ENCODE measurements around the gene BHMT2.

Gene BHMT2, protein sequence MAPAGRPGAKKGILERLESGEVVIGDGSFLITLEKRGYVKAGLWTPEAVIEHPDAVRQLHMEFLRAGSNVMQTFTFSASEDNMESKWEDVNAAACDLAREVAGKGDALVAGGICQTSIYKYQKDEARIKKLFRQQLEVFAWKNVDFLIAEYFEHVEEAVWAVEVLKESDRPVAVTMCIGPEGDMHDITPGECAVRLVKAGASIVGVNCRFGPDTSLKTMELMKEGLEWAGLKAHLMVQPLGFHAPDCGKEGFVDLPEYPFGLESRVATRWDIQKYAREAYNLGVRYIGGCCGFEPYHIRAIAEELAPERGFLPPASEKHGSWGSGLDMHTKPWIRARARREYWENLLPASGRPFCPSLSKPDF

GRCh38 chr5:79069488-79070349 is at the start of gene BHMT2, which contains the start of gene DMGDH:
TSS of gene BHMT2 (plus strand) at chr5:79069767. CDS start at chr5:79069783, 16 bp downstream.
TSS of gene DMGDH (minus strand) at chr5:79069674. CDS start at chr5:79069620, 54 bp downstream.
- TF ChIP-seq, protein P1, sequence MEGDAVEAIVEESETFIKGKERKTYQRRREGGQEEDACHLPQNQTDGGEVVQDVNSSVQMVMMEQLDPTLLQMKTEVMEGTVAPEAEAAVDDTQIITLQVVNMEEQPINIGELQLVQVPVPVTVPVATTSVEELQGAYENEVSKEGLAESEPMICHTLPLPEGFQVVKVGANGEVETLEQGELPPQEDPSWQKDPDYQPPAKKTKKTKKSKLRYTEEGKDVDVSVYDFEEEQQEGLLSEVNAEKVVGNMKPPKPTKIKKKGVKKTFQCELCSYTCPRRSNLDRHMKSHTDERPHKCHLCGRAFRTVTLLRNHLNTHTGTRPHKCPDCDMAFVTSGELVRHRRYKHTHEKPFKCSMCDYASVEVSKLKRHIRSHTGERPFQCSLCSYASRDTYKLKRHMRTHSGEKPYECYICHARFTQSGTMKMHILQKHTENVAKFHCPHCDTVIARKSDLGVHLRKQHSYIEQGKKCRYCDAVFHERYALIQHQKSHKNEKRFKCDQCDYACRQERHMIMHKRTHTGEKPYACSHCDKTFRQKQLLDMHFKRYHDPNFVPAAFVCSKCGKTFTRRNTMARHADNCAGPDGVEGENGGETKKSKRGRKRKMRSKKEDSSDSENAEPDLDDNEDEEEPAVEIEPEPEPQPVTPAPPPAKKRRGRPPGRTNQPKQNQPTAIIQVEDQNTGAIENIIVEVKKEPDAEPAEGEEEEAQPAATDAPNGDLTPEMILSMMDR (conservative IDR thresholded peaks at IDR 0.05): no peak
- H3K27ac ChIP-seq: no peak within 1 kb of the TSS

DNA sequence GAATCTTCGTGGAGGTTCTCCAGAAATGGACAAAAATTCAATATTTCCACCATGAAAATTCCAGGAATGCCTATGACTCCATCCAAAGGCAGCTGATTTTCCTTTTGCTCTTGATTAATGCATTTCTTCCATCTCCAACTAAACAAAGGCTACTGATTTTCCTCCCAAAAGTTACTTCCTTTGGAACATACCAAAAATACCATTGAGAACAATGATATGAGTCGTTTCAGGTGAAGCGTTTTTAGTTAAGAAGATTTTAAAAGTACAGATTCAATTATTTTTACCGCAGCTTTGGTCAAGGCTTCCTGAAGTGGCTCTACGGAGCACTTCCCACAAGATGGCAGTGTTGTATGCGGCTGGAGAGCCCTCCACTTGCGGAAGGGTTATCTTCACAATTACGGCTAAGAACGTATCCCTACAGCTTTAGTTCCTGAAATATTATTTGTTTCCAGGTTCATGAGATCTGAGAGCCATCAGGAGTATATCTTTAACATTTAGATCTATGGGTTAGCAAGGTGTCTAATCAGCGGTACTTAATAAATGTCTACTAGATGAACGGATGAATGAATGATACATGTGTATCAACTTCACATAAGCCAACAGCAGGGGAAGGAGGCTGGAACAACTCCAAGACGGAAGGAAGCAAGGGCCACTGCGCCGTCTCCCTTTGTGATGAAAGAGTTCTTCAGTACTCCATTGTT is 48.6 kb upstream of the BHMT2 start:
- H3K27ac ChIP-seq: 0 out of 2 replicates have a peak overlapping the region, but pooled peaks have one; percentile 12
- TF ChIP-seq, protein P1 (conservative IDR thresholded peaks at IDR 0.05): peak; percentile 99

- H3K27ac ChIP-seq: 0 out of 2 replicates have a peak overlapping the region, but pooled peaks have one; percentile 12
- TF ChIP-seq, protein P1 (conservative IDR thresholded peaks at IDR 0.05): no peak
Observed at GRCh38 chr5:79021753-79022152, 47.8 kb upstream of the BHMT2 start.

GRCh38 chr5:79022771-79023170 is 46.8 kb upstream of the BHMT2 start:
- TF ChIP-seq, protein P1 (conservative IDR thresholded peaks at IDR 0.05): no peak
- peak overlapping the region; percentile 40; the same call in 1 of the 2 replicates for H3K27ac ChIP-seq

GRCh38 chr5:79023348-79023747 is 46.2 kb upstream of the BHMT2 start:
- TF ChIP-seq, protein P1 (conservative IDR thresholded peaks at IDR 0.05): no peak

DNA sequence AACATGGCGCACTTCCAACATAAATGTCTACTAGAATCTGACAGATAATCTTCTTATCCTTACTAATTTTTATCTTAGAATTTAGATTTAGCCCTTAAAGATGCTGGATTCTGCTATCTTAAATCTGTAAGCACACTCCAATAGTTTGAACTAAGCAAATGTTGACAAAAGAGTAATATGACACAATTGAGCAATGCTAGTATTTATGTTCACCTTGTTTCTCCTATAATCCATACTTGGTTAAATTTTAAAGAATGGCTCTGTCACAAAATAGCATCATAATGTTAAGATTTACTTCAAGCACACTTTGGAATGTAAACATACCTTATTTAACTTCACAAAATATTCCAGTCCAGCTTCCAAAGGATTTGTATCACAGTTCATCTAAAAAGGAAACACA is 45.6 kb upstream of the BHMT2 start:
- TF ChIP-seq, protein P1 (conservative IDR thresholded peaks at IDR 0.05): no peak
- H3K27ac ChIP-seq: peak overlapping the region; percentile 40

More at GRCh38 chr5:79023348-79023747, 46.2 kb upstream of the BHMT2 start:
- peak overlapping the region; percentile 40 for H3K27ac ChIP-seq

All from VCaP (cell line).